PC-9 (cell line): ENCODE results near the gene ELF4.

Experiments used
- CTCF ChIP-seq: fragments of 200-600 bp; sonication (generic); conservative IDR thresholded peaks from 2 replicates; pipeline ENCODE4 v1.6.1; 2017; ENCODE audit warnings: mixed run types, antibody characterized with exemption, mild to moderate bottlenecking, moderate library complexity
- EZH2 ChIP-seq: fragments of 200-600 bp; sonication (generic); IDR thresholded peaks from 2 replicates; pipeline ENCODE4 v1.8.0; 2017; ENCODE audit warnings: antibody characterized with exemption, low read depth

- TF ChIP-seq CTCF (no peak), EZH2 (no peak)
Observed at GRCh38 chrX:130082244-130083106, 27.8 kb downstream of the ELF4 start.
